Mesothelial cell of epicardium (in vitro differentiated cells): Measurements from ENCODE around the gene DISP1. TPM values are rescaled to one million over a fixed set of nuclear protein-coding genes. Genes with fewer than 3 reads are reported as not detected.
"Not testable (repeated sequence)": the region's sequence is repeated elsewhere in the genome, so short reads cannot be mapped to it uniquely, and the experiment has no call there.

ENCODE experiments used
- DNase-seq, 2 experiments: peaks; one replicate each; pipeline ENCODE4 v3.0.0; 2021; ENCODE audit warnings: low spot score in 2 of 2; ENCODE audit not compliant: unreplicated experiment in 2 of 2
- H3K27ac Mint-ChIP-seq: 2 replicates; pipeline ENCODE4 v1.8.0; 2021; ENCODE audit warnings: mixed read lengths
- H3K27me3 Mint-ChIP-seq: 2 replicates; pipeline ENCODE4 v1.8.0; 2021; ENCODE audit warnings: low read depth, mixed read lengths
- H3K36me3 Mint-ChIP-seq: 2 replicates; pipeline ENCODE4 v1.8.0; 2021; ENCODE audit warnings: mixed read lengths
- H3K4me1 Mint-ChIP-seq: 2 replicates; pipeline ENCODE4 v1.8.0; 2021; ENCODE audit warnings: mixed read lengths
- H3K4me3 Mint-ChIP-seq: 2 replicates; pipeline ENCODE4 v1.8.0; 2021; ENCODE audit warnings: mild to moderate bottlenecking, moderate library complexity, mixed read lengths
- H3K9me3 Mint-ChIP-seq: 2 replicates; pipeline ENCODE4 v1.8.0; 2021; ENCODE audit warnings: mixed read lengths
- CTCF ChIP-seq: fragments of 200-600 bp; sonication (generic); IDR thresholded peaks from one replicate; pipeline ENCODE4 v1.5.0; 2021; ENCODE audit warnings: antibody characterized with exemption; ENCODE audit not compliant: unreplicated experiment
- total RNA-seq: library from RNA; stranded (reverse); gene quantifications from 3 replicates; pipeline ENCODE4 v1.2.1, GENCODE V29; 2021

DISP1 gene
- total RNA-seq, 1 donor from 2014 or later = 91.7 TPM

DNA sequence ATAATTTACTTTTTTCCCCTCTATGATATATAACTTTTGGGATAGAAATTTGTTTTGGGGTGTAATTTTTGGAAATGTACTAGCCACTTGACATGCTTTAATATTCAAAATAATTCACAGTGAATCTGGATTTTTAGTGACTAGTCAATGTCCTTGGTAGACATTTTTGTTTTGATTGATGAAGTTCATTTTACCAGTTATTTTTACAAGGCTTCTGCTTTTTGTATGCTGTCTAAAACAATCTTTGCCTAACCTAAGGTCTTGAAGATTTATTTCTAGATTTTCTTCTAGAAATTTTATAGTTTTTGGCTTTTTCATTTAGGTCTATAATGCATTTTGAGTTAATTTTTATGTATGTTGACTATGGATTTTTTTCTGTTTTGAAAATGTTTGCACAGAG is 30.9 kb downstream of the DISP1 start:
- no peaks in the 10 kb centered on the region for H3K27me3 Mint-ChIP-seq
- H3K4me3 Mint-ChIP-seq = no peak overlapping the region
- no peak for DNase-seq
- peaks cover 45% of the 10 kb centered on the region for H3K4me1 Mint-ChIP-seq
- peak overlapping the region; percentile 56 for H3K27ac Mint-ChIP-seq
- peaks cover 13% of the 10 kb centered on the region for H3K9me3 Mint-ChIP-seq
- peaks cover 17% of the 10 kb centered on the region for H3K36me3 Mint-ChIP-seq
- TF ChIP-seq CTCF = no peak

- H3K4me3 Mint-ChIP-seq, H3K27me3 Mint-ChIP-seq, DNase-seq: not testable (repeated sequence)
- Mint-ChIP-seq H3K27ac (peak overlapping the region; percentile 59), H3K9me3 (peaks cover 29% of the 10 kb centered on the region), H3K36me3 (peaks cover 42% of the 10 kb centered on the region), H3K4me1 (peaks cover 15% of the 10 kb centered on the region)
Measured at GRCh38 chr1:222850550-222850949, 35.7 kb downstream of the DISP1 start.

DNA sequence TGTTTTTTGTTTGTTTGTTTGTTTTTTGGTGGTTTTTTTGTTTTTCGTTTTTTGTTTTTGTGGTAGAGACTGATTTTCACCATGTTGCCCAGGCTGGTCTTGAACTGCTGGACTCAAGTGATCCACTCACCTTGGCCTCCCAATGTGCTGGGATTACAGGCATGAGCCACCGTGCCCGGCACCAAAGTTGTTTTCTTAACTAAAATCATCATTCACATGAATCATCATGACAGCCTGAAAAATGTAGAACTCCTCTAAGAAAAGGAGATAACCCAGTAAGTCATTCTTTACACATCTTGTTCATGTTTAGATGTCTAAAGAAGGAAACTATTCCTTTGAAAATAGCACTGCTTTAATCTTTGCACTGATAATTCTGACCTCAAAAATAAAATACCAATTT is 37.5 kb downstream of the DISP1 start:
- Mint-ChIP-seq H3K4me1 (peaks cover 11% of the 10 kb centered on the region), H3K36me3 (peaks cover 44% of the 10 kb centered on the region), H3K27me3 (no peaks in the 10 kb centered on the region), H3K9me3 (peaks cover 29% of the 10 kb centered on the region), H3K4me3 (no peak overlapping the region), H3K27ac (peak overlapping the region; percentile 53)
- TF ChIP-seq CTCF = no peak
- DNase-seq = no peak

DNA sequence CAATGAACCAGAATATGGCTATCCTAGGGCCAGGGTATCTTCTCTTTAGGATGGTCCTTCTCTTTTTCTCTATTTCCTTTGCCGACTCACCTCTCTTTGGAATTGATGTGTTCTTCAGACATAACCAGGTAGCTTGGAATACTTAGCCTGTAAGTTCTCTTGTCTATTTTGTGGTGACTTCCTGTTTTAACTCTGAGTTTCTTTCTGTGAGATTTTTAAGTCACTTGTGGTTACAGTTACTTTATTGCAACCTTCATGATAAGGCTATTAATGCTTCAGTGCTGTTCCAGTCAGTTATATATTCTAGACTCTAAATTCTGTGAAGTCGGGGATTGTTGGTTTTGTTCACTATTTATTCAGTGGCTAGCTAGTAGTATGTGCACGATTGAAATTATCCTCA is 46.2 kb downstream of the DISP1 start:
- H3K9me3 Mint-ChIP-seq = peaks cover 23% of the 10 kb centered on the region
- TF ChIP-seq CTCF = no peak

More for the DNA sequence above, 46.2 kb downstream of the DISP1 start:
- Mint-ChIP-seq H3K27ac (peak overlapping the region; percentile 18), H3K4me1 (peaks cover 15% of the 10 kb centered on the region), H3K27me3 (no peaks in the 10 kb centered on the region), H3K36me3 (peaks cover 36% of the 10 kb centered on the region), H3K4me3 (no peak overlapping the region)
- DNase-seq = no peak

Other genes with a start within 250 kb of the DISP1 start
- gene TAF1A, start 225.1 kb upstream of the DISP1 start, total RNA-seq = 13.9 to 15.6 TPM (median 14.2 TPM) in 3 replicates
- gene MIA3, start 196.9 kb upstream of the DISP1 start, total RNA-seq = 70.0 to 74.3 TPM (median 72.9 TPM) in 3 replicates
- gene AIDA, start 102.5 kb upstream of the DISP1 start, total RNA-seq = 38.6 to 39.4 TPM (median 39.0 TPM) in 3 replicates
- 31.3 to 34.4 TPM (median 31.9 TPM) in 3 replicates for gene BROX, start 102.5 kb upstream of the DISP1 start, total RNA-seq
- not detected in 3 replicates for gene FAM177B, start 77.8 kb upstream of the DISP1 start, total RNA-seq